ENCODE measurements around the gene EIF3A. TPM values are rescaled to one million over a fixed set of nuclear protein-coding genes. Genes with fewer than 3 reads are reported as not detected.

Gene EIF3A
- polyA plus RNA-seq, 1 experiment, result 55.7 TPM

DNA sequence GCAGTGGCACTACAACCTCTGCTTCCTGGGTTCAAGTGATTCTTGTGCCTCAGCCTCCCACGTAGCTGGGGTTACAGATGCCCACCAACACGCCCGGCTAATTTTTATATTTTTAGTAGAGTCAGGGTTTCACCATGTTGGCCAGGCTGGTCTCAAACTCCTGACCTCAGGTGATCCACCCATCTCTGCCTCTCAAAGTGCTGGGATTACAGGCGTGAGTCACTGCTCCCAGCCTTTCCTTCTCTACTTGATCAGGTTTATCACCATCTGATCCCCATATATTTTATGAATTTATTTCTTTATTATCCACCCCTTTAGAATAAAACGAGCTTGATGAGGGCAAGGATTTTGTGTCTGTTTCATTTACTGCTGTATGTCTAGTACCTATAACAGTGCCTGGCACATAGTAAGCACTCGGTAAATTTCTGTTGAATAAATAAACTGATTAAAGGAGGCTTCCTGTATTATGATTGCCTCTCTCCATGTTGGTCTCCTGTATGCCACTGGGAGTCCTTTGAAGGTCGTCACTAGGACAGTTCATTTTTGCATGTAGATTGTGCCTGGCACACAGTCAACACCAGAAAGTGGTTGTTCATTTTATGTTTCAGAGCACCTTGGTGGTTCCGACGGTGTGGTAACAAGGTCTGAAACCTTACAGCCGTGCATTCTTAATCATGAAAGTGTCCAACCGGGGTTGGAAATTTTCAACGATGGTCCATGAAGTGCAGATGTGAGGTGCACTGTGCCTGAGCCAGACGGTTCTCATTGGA lies 9.6 kb upstream of the EIF3A start:
- CTCF ChIA-PET, result interaction anchor here (1.2 kb wide), 1 partner anchor 109 kb away, joined by 3 read pairs; no protein-coding TSS in a partner anchor
- no peak for TF ChIP-seq CTCF (IDR thresholded peaks at IDR 0.05; ENCODE audit: low read depth, low read length)
- Histone ChIP-seq H3K27ac (ENCODE audit: low read depth, low read length) (no peak overlapping the region), H3K9me3 (ENCODE audit: control insufficient read depth, insufficient read depth, low read length) (no peaks in the 10 kb centered on the region), H3K27me3 (ENCODE audit: control insufficient read depth, insufficient read depth, low read length) (no peaks in the 10 kb centered on the region), H3K4me3 (ENCODE audit: low read depth, low read length) (no peak overlapping the region)
- DNase-seq (ENCODE audit: low read depth, low spot score), result no peak
- POLR2A ChIA-PET, result no interaction called here

DNA sequence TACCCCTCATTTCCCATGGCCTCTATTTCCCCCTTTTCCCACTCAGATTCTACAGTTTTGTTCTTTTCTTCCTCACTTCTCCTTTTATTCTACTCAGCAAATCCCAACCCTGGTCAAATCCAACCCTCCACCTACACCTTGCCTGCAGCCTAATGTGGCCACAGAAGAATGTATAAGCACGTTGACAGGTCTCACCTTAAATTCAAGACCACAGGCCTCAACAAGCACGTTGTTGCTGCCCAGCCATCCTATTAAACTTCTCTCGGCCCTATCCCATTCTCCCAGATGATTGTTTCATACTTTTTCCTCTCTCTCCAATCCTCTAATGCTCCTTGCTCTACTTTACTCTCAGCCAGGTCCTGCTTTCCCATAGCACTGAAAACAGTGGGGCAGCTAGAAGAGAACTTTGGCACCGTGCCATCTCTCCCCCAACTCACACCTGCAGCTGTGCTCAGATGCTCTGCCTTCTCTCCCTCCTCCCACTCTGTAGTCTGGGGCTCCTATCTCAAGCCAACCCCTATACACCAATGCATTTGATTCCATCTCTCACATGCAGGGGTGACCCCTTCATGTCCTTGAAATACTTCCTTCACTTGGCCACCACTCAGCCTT lies 6.8 kb upstream of the EIF3A start:
- no peak for DNase-seq (ENCODE audit: low read depth, low spot score)
- Histone ChIP-seq H3K27me3 (ENCODE audit: control insufficient read depth, insufficient read depth, low read length) (no peaks in the 10 kb centered on the region), H3K9me3 (ENCODE audit: control insufficient read depth, insufficient read depth, low read length) (no peaks in the 10 kb centered on the region), H3K4me3 (ENCODE audit: low read depth, low read length) (no peak overlapping the region), H3K27ac (ENCODE audit: low read depth, low read length) (no peak overlapping the region)
- no peak for TF ChIP-seq CTCF (IDR thresholded peaks at IDR 0.05; ENCODE audit: low read depth, low read length)
- ChIA-PET CTCF (no interaction called here), POLR2A (no interaction called here)

DNA sequence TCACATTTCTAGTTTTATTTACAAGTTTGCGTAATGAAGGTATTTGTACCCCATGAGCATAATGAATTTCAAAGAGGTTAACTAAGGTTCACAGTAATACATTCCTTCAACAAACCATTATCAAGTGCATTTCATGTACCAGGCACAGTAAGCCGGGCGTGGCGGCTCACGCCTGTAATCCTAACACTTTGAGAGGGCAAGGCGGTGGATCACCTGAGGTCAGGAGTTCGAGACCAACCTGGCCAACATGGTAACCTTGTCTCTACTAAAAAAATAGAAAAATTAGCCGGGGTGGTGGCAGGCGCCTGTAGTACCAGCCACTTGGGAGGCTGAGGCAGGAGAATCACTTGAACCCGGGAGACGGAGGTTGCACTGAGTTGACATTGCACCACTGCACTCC lies 4.3 kb upstream of the EIF3A start:
- DNase-seq (ENCODE audit: low read depth, low spot score), result no peak
- no peak for TF ChIP-seq CTCF (IDR thresholded peaks at IDR 0.05; ENCODE audit: low read depth, low read length)
- H3K27me3 ChIP-seq (ENCODE audit: control insufficient read depth, insufficient read depth, low read length), result no peaks in the 10 kb centered on the region
- CTCF ChIA-PET, result no interaction called here
- POLR2A ChIA-PET, result no interaction called here
- no peak overlapping the region for H3K4me3 ChIP-seq (ENCODE audit: low read depth, low read length)
- H3K27ac ChIP-seq (ENCODE audit: low read depth, low read length), result no peak overlapping the region
- H3K9me3 ChIP-seq (ENCODE audit: control insufficient read depth, insufficient read depth, low read length), result peaks cover 6% of the 10 kb centered on the region; the same call in 1 of the 2 replicates

GRCh38 chr10:119079599-119080520 lies 757 bp downstream of the EIF3A start:
- POLR2A ChIA-PET, result interaction anchor here (0.6 to 1.2 kb wide), 6 partner anchors 24 to 110 kb away, joined by 3 to 8 read pairs (median 4); partner anchors contain the start of gene DENND10

More at GRCh38 chr10:119079599-119080520, 757 bp downstream of the EIF3A start:
- H3K27me3 ChIP-seq (ENCODE audit: control insufficient read depth, insufficient read depth, low read length), result no peaks in the 10 kb centered on the region
- H3K9me3 ChIP-seq (ENCODE audit: control insufficient read depth, insufficient read depth, low read length), result peaks cover 6% of the 10 kb centered on the region; the same call in 1 of the 2 replicates
- DNase-seq (ENCODE audit: low read depth, low spot score), result peak; percentile 34
- H3K4me3 ChIP-seq (ENCODE audit: low read depth, low read length), result peak overlapping the region; percentile 93
- H3K27ac ChIP-seq (ENCODE audit: low read depth, low read length), result peak overlapping the region; percentile 95
- CTCF ChIA-PET, result no interaction called here
- TF ChIP-seq CTCF (IDR thresholded peaks at IDR 0.05; ENCODE audit: low read depth, low read length), result no peak

All from AG04450 (cell line).